Neural cell (in vitro differentiated cells): ENCODE data around the gene VARS1. TPM values are rescaled to one million over a fixed set of nuclear protein-coding genes. Genes with fewer than 3 reads are reported as not detected.

Experiments
- H2AFZ ChIP-seq: fragments of 200-600, 300-800 bp; sonication (generic), shearing (Covaris generic); 2 replicates; pipeline ENCODE4 v1.6.0; 2014; ENCODE audit warnings: low read depth, mild to moderate bottlenecking, antibody characterized with exemption, low read length, moderate library complexity
- H3F3A ChIP-seq: fragments of 200-600 bp; shearing (Covaris generic); 2 replicates; pipeline ENCODE4 v1.6.1; 2016; ENCODE audit warnings: mild to moderate bottlenecking, moderate library complexity, mixed read lengths, antibody characterized with exemption, low read length; ENCODE audit not compliant: insufficient read depth, poor library complexity, severe bottlenecking
- H3K27ac ChIP-seq: fragments of 200-600, 300-800 bp; sonication (generic), shearing (Covaris generic); 2 replicates; pipeline ENCODE4 v1.5.1; 2014; ENCODE audit warnings: mild to moderate bottlenecking, low read length, moderate library complexity
- H3K27me3 ChIP-seq: fragments of 300-800, 200-600 bp; sonication (generic), shearing (Covaris generic); 2 replicates; pipeline ENCODE4 v1.6.0; 2014; ENCODE audit warnings: mild to moderate bottlenecking, low read depth, low read length, moderate library complexity; ENCODE audit not compliant: insufficient read depth
- H3K36me3 ChIP-seq: fragments of 300-800, 200-600 bp; sonication (generic), shearing (Covaris generic); 2 replicates; pipeline ENCODE4 v1.5.1; 2014; ENCODE audit warnings: mild to moderate bottlenecking, antibody characterized with exemption, low read length, moderate library complexity; ENCODE audit not compliant: insufficient read depth
- H3K4me2 ChIP-seq: fragments of 300-800, 200-600 bp; sonication (generic), shearing (Covaris generic); 2 replicates; pipeline ENCODE4 v1.6.0; 2014; ENCODE audit warnings: mild to moderate bottlenecking, low read length
- H3K4me3 ChIP-seq: fragments of 300-800, 200-600 bp; sonication (generic), shearing (Covaris generic); 2 replicates; pipeline ENCODE4 v1.5.1; 2014; ENCODE audit warnings: mild to moderate bottlenecking, low read length, moderate library complexity
- H3K79me2 ChIP-seq: fragments of 200-600 bp; shearing (Covaris generic); replicated peaks from 2 replicates; pipeline ENCODE4 v1.6.0; 2014; ENCODE audit warnings: mild to moderate bottlenecking, low read length, moderate library complexity; ENCODE audit not compliant: insufficient read depth
- H3K9ac ChIP-seq: fragments of 300-800, 200-600 bp; sonication (generic), shearing (Covaris generic); 2 replicates; pipeline ENCODE4 v1.6.1; 2016; ENCODE audit warnings: mild to moderate bottlenecking, low read length, mixed read lengths
- H3K9me2 ChIP-seq: fragments of 200-600 bp; shearing (Covaris generic); 2 replicates; pipeline ENCODE4 v1.6.1; 2016; ENCODE audit warnings: mild to moderate bottlenecking, low read length, mixed read lengths; ENCODE audit not compliant: insufficient read depth
- H3K9me3 ChIP-seq: fragments of 200-600, 300-800 bp; sonication (generic), shearing (Covaris generic); 2 replicates; pipeline ENCODE4 v1.6.1; 2016; ENCODE audit warnings: mild to moderate bottlenecking, mixed run types, low read length, moderate library complexity, mixed read lengths
- H4K20me1 ChIP-seq: fragments of 200-600 bp; shearing (Covaris generic); 2 replicates; pipeline ENCODE4 v1.6.1; 2016; ENCODE audit warnings: mild to moderate bottlenecking, mixed run types; ENCODE audit not compliant: insufficient read depth
- CTCF ChIP-seq: fragments of 450-650 bp; IDR thresholded peaks from 2 replicates; pipeline ENCODE4 v1.5.1; 2014; ENCODE audit warnings: antibody characterized with exemption, mild to moderate bottlenecking, moderate library complexity; ENCODE audit not compliant: poor library complexity, severe bottlenecking
- EP300 ChIP-seq: fragments of 450-650 bp; conservative IDR thresholded peaks from 2 replicates; pipeline ENCODE4 v1.6.1; 2014; ENCODE audit warnings: antibody characterized with exemption, mild to moderate bottlenecking, moderate library complexity; ENCODE audit not compliant: poor library complexity, severe bottlenecking
- EZH2 ChIP-seq: fragments of 200-600, 300-800 bp; shearing (Covaris generic), sonication (generic); IDR thresholded peaks from 2 replicates; pipeline ENCODE4 v1.6.1; 2014; ENCODE audit warnings: antibody characterized with exemption, low read length, borderline replicate concordance, mild to moderate bottlenecking; ENCODE audit not compliant: insufficient read depth, poor library complexity, severe bottlenecking
- MXI1 ChIP-seq: fragments of 450-650 bp; conservative IDR thresholded peaks from 2 replicates; pipeline ENCODE4 v1.6.1; 2014; ENCODE audit warnings: antibody characterized with exemption, mild to moderate bottlenecking; ENCODE audit not compliant: poor library complexity, severe bottlenecking
- POLR2AphosphoS5 ChIP-seq: IDR thresholded peaks from 2 replicates; pipeline ENCODE4 v1.6.1; 2012
- RAD21 ChIP-seq: fragments of 450-650 bp; conservative IDR thresholded peaks from 2 replicates; pipeline ENCODE4 v1.6.1; 2014; ENCODE audit warnings: antibody characterized with exemption, mild to moderate bottlenecking, moderate library complexity
- SMC3 ChIP-seq: fragments of 450-650 bp; conservative IDR thresholded peaks from 2 replicates; pipeline ENCODE4 v1.6.1; 2014; ENCODE audit warnings: antibody characterized with exemption, mild to moderate bottlenecking, moderate library complexity; ENCODE audit not compliant: poor library complexity
- TAF1 ChIP-seq: IDR thresholded peaks from 2 replicates; pipeline ENCODE4 v1.6.1; 2012; ENCODE audit warnings: low read depth
- polyA plus RNA-seq: library from polyadenylated mRNA; depleted of rRNA; stranded (reverse); fragments of >200 nt; gene quantifications from 2 replicates; pipeline ENCODE4 v1.2.3, GENCODE V29; 2014
- TF ChIP-seq, protein P1 (sequence below): IDR thresholded peaks from 2 replicates; pipeline ENCODE4 v1.6.1; 2012; ENCODE audit warnings: borderline replicate concordance

The VARS1 gene
- polyA plus RNA-seq, 1 donor from 2014 or later = 40.9 TPM

DNA sequence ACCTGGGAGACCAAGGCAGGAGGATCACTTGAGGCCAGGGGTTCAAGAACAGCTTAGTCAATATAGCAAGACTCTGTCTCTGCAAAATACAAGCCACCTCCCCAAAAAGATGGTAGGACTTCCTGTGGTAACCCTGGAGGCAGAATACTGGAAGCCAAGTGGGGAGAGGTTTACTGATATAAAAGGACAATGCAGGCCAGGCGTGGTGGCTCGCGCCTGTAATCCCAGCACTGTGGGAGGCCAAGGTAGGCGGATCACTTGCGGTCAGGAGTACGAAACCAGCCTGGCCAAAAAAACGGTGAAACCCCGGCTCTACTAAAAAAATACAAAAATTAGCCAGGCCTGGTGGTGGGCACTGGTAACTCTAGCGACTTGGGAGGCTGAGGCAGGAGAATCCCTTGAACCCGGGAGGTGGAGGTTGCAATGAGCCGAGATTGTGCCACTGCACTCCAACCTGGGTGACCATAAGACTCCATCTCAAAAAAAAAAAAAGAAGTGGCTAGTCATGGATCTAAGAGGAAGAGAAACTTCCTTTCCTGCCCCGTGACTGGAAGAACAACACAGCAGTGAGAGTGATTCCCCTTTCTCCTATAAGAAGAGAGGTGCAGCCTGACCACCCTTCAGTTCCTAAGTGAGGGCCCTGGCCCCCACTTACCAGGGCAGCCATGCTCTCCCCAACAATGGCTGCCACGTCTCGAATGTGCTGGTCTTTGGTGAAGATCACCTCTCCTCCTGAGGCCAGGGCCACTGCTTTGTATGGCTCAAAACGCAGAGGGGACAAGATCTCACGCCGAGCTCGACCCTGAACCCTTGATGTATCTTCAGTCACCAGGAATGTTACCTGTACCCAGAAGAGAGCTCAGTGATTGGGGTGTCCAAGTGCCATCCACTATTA, 26.9 kb downstream of the VARS1 start:
- Histone ChIP-seq H3K79me2 (no peaks in the 10 kb centered on the region), H3K27me3 (no peaks in the 10 kb centered on the region), H3K9ac (no peak overlapping the region), H3F3A (no peaks in the 10 kb centered on the region), H3K9me3 (no peaks in the 10 kb centered on the region), H3K27ac (no peak overlapping the region), H2AFZ (no peak overlapping the region), H3K36me3 (no peaks in the 10 kb centered on the region), H3K9me2 (no peaks in the 10 kb centered on the region), H3K4me3 (no peak overlapping the region), H4K20me1 (no peaks in the 10 kb centered on the region), H3K4me2 (no peak overlapping the region)
- no peak for TF ChIP-seq RAD21
- TF ChIP-seq, protein P1, sequence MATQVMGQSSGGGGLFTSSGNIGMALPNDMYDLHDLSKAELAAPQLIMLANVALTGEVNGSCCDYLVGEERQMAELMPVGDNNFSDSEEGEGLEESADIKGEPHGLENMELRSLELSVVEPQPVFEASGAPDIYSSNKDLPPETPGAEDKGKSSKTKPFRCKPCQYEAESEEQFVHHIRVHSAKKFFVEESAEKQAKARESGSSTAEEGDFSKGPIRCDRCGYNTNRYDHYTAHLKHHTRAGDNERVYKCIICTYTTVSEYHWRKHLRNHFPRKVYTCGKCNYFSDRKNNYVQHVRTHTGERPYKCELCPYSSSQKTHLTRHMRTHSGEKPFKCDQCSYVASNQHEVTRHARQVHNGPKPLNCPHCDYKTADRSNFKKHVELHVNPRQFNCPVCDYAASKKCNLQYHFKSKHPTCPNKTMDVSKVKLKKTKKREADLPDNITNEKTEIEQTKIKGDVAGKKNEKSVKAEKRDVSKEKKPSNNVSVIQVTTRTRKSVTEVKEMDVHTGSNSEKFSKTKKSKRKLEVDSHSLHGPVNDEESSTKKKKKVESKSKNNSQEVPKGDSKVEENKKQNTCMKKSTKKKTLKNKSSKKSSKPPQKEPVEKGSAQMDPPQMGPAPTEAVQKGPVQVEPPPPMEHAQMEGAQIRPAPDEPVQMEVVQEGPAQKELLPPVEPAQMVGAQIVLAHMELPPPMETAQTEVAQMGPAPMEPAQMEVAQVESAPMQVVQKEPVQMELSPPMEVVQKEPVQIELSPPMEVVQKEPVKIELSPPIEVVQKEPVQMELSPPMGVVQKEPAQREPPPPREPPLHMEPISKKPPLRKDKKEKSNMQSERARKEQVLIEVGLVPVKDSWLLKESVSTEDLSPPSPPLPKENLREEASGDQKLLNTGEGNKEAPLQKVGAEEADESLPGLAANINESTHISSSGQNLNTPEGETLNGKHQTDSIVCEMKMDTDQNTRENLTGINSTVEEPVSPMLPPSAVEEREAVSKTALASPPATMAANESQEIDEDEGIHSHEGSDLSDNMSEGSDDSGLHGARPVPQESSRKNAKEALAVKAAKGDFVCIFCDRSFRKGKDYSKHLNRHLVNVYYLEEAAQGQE = no peak
- TF ChIP-seq MXI1 = no peak
- no peak for TF ChIP-seq CTCF
- TF ChIP-seq EP300 = no peak
- TF ChIP-seq POLR2AphosphoS5 = no peak
- no peak for TF ChIP-seq TAF1
- TF ChIP-seq SMC3 = no peak
- no peak for TF ChIP-seq EZH2

DNA sequence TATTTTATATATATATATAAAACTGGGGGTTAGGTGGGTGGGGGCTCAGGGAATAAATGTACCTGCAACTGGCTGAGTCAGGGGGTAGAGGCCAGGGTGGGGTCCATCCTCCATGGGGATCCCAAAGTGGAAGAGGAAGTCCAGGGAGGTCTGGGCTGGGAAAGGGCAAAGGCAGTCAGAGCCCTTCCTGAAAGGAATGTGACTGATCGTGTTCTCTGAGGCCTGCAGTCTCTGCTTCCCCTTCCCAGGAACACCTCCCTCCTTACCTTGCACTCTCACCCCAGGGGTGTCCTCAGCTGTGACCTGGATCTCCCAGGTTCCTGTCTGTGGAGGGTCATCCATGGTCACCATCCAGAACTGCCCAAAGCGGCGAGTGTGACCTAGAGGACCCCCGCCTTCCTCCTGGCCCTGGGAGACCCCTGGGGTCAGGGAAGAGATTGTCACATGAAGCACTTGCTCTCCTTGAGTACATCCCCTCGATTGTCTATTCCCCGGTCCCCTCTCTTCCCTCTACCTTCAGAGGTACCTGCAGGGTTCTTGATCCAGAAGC, 28.4 kb downstream of the VARS1 start:
- Histone ChIP-seq H3K36me3 (no peaks in the 10 kb centered on the region), H3K9me3 (no peaks in the 10 kb centered on the region), H3K9me2 (no peaks in the 10 kb centered on the region), H3K79me2 (no peaks in the 10 kb centered on the region), H3K9ac (no peak overlapping the region), H3K27me3 (no peaks in the 10 kb centered on the region), H2AFZ (no peak overlapping the region), H3K27ac (no peak overlapping the region), H4K20me1 (no peaks in the 10 kb centered on the region), H3K4me3 (no peak overlapping the region), H3K4me2 (no peak overlapping the region), H3F3A (no peaks in the 10 kb centered on the region)
- no peak for TF ChIP-seq CTCF
- TF ChIP-seq TAF1 = no peak
- no peak for TF ChIP-seq POLR2AphosphoS5
- no peak for TF ChIP-seq RAD21
- TF ChIP-seq SMC3 = no peak
- TF ChIP-seq EP300 = no peak
- TF ChIP-seq MXI1 = no peak
- TF ChIP-seq EZH2 = no peak
- TF ChIP-seq, protein P1 = no peak
